Heart left ventricle (tissue), 16 donors: Measurements from ENCODE around the gene ARHGEF7. TPM values are rescaled to one million over a fixed set of nuclear protein-coding genes. Genes with fewer than 3 reads are reported as not detected.
"Not testable (repeated sequence)": the region's sequence is repeated elsewhere in the genome, so short reads cannot be mapped to it uniquely, and the experiment has no call there.

Source experiments
- ATAC-seq, 4 donors: fragments of 200-7000 bp; cut with Tn5 transposase; one replicate each; pipeline ENCODE4 v1.9.1; 2020 to 2022; ENCODE audit warnings: moderate library complexity in 4 of 4, mild to moderate bottlenecking in 3 of 4, moderate number of reproducible peaks in 1 of 4
- DNase-seq, 5 donors: peaks; one replicate each; pipeline ENCODE4 v3.0.0-alpha.2; 2020
- H3K27ac ChIP-seq, 12 donors: fragments of 200-600 bp; sonication (generic) in 4 of 12; one replicate each; pipeline versions ENCODE4 v1.5.0 to v1.8.0; 2016 to 2022; ENCODE audit warnings: mild to moderate bottlenecking in 2 of 12
- H3K27me3 ChIP-seq, 9 donors: fragments of 200-600 bp; sonication (generic) in 2 of 9; one replicate each; pipeline versions ENCODE4 v1.5.1 to v1.8.0; 2016 to 2022; ENCODE audit warnings: mild to moderate bottlenecking in 3 of 9
- H3K36me3 ChIP-seq, 9 donors: fragments of 200-600 bp; sonication (generic) in 2 of 9; one replicate each; pipeline versions ENCODE4 v1.5.0 to v1.8.0; 2018 to 2022; ENCODE audit warnings: mild to moderate bottlenecking in 2 of 9
- H3K4me1 ChIP-seq, 12 donors: fragments of 200-600 bp; sonication (generic) in 4 of 12; one replicate each; pipeline versions ENCODE4 v1.5.0 to v1.8.0; 2016 to 2022; ENCODE audit warnings: mild to moderate bottlenecking in 3 of 12
- H3K4me3 ChIP-seq, 12 donors: fragments of 200-600 bp; sonication (generic) in 4 of 12; one replicate each; pipeline versions ENCODE4 v1.5.0 to v1.8.0; 2017 to 2022; ENCODE audit warnings: mild to moderate bottlenecking in 9 of 12, moderate library complexity in 4 of 12
- H3K9me3 ChIP-seq, 12 donors: fragments of 200-600 bp; sonication (generic) in 4 of 12; one replicate each; pipeline versions ENCODE4 v1.5.0 to v1.8.0; 2016 to 2022; ENCODE audit warnings: mild to moderate bottlenecking in 1 of 12
- POLR2A ChIP-seq, 2 donors: fragments of 450-650 bp; IDR thresholded peaks; one replicate each; pipeline ENCODE4 v1.6.1; 2017; ENCODE audit warnings: antibody characterized with exemption in 2 of 2, mild to moderate bottlenecking in 2 of 2, moderate library complexity in 2 of 2
- WGBS, 4 donors: extraction: QIAGEN DNeasy Blood & Tissue Kit in 2 of 4; methylation state at CpG; one replicate each; pipeline versions ENCODE4 v1.1.5 to v1.1.7; 2013 to 2018; 5-methylcytosine and 5-hydroxymethylcytosine counted together
- intact Hi-C, 10 donors: fragments of 100-400 bp; cut with DNase I; formaldehyde crosslinking; loops; one replicate each; pipeline versions ENCODE4 v1.11.1 to v1.14.2; 2022
- polyA plus RNA-seq, 2 donors: library from polyadenylated mRNA; stranded (reverse); fragments of 200-250 nt; gene quantifications; one replicate each; pipeline ENCODE4 v1.2.3, GENCODE V29; 2013
- total RNA-seq, 9 donors: library from RNA; depleted of rRNA in 2 of 9; stranded (reverse); fragments of >200 nt in 2 of 9; fragmentation: NEBNext Ultra II Directional in 3 of 9; extraction: Animal tissue kit (Norgen Biotek cat#: 25700) in 3 of 9; gene quantifications; one replicate each; pipeline versions ENCODE4 v1.1.0 to v1.2.4, GENCODE V29; 2016 to 2023
- TF ChIP-seq, protein P1 (sequence below), 12 donors: fragments of 200-600 bp; sonication (generic) in 4 of 12; IDR thresholded peaks; one replicate each; pipeline versions ENCODE4 v1.5.0 to v1.8.0; 2018 to 2022; ENCODE audit warnings: antibody characterized with exemption in 12 of 12, mild to moderate bottlenecking in 5 of 12
- donor health status: ischemic (EF 13 %, LVEDD 7.1; RV severe dilation, severe dysfunction).
- donor health status: healthy with polysubstance abuse.
- donor health status: DM: no; HTN: yes; CAD: no.
- donor health status: DM: no; HTN: no; CAD: no.
- donor health status: ischemic (EF 25% LVEDD 6.9; RV normal size, moderate dysfunction).
- donor health status: ischemic (EF 25% LVEDD 5.7; RV mildly dilated, moderate dysfunction).
- donor health status: healthy.
- donor health status: DM: yes; HTN: yes; CAD: no.
- donor health status: ischemic (EF 35%, LVEDD 5.7; RV mildly dilated, moderate dysfunction).
- donor health status: nonischemic (EF 11% LVEDD 7.7; RV severe dilation, severe dysfunction).
- donor health status: DM: yes; HTN: yes; CAD: no.
- donor health status: PGD.
- donor health status: ischemic (EF 29% LVEDD 5.4; RV normal size, mild dysfunction).
- donor health status: nonischemic (EF 23%, LVEDD 6.1; RV moderate dilation, normal function).

Gene ARHGEF7
- total and polyA plus RNA-seq, 11 donors = 16.6 to 60.9 (median 37.5) TPM

DNA sequence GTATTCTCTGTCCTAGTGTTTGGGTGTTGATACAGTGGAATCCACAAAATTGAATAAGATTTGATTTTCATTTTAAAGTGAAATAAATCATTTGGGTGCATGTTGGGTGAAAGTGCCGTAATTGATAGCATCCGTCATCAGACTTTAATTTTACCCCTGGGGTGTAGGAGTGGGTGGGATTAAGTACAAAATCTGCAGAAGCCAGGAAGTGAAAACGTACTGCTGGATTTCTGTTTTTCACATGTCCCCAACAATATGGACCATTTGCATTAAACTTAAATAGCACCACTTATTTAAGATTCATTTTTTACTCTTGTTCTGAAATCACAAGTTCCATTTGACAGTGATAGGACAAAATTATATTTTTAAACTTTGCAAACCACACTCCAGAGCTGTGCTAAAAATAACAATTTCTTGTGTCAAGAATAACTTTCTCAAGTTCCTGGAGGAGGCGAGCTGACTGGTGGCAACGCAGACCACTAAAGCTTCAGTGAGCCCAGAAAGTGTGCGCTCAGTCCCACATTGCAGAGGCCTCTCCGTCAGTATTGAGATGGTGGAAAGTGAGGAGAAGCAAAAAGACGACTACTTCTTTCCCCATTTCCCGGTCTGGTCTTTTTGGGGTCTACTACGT is 71.3 kb downstream of the ARHGEF7 start:
- peak overlapping the region in 7 of 12 donors; percentile 20 to 74 (median 59) for H3K27ac ChIP-seq
- H3K9me3 ChIP-seq = no peaks in the 10 kb centered on the region
- no peak for DNase-seq
- WGBS, 4 donors = 63 to 73% (median 66%) methylated on average over 10 of the region's 10 CpGs
- peak in 1 of 4 donors; percentile 3 for ATAC-seq
- H3K27me3 ChIP-seq = no peaks in the 10 kb centered on the region
- TF ChIP-seq POLR2A (IDR thresholded peaks at IDR 0.05) = no peak
- TF ChIP-seq, protein P1, sequence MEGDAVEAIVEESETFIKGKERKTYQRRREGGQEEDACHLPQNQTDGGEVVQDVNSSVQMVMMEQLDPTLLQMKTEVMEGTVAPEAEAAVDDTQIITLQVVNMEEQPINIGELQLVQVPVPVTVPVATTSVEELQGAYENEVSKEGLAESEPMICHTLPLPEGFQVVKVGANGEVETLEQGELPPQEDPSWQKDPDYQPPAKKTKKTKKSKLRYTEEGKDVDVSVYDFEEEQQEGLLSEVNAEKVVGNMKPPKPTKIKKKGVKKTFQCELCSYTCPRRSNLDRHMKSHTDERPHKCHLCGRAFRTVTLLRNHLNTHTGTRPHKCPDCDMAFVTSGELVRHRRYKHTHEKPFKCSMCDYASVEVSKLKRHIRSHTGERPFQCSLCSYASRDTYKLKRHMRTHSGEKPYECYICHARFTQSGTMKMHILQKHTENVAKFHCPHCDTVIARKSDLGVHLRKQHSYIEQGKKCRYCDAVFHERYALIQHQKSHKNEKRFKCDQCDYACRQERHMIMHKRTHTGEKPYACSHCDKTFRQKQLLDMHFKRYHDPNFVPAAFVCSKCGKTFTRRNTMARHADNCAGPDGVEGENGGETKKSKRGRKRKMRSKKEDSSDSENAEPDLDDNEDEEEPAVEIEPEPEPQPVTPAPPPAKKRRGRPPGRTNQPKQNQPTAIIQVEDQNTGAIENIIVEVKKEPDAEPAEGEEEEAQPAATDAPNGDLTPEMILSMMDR (IDR thresholded peaks at IDR 0.05) = no peak
- H3K4me1 ChIP-seq = peaks cover 13 to 71% (median 54%) of the 10 kb centered on the region in 12 donors
- no peaks in the 10 kb centered on the region for H3K36me3 ChIP-seq
- intact Hi-C loops = loop anchor here in 1 of 10 donors (2.0 kb wide), 1 partner anchor 16 kb away; no protein-coding TSS in a partner anchor
- H3K4me3 ChIP-seq = peak overlapping the region in 4 of 12 donors; percentile 3 to 43 (median 16)

DNA sequence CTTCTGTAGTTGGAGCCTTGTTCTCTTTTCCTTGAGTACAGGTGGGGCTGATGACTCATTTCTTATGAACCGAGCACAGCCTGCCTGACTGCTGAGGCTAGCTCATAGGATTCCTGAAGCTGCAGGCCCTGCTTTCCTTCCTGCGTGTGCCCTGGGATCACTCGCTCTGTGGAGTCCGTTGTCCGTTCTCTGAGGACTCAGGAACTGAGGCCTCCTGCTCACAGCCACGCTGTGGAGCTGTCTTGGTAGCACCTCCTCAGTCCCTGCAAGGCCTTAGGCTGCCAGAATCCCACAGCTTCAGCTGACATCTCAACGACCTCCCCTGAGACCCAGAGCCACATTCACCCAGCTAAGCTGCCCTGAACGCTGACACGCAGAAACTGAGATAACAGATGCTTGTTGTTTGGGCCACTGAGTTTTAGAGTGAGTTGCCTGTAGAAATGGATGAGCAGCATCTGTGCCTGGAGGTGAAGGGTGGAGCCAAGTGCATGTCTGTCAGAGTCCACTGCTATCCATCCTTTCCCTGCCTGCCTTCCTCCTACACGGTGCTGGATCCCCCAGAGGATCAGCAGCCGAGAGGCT is 72.9 kb downstream of the ARHGEF7 start:
- DNase-seq (peak in 1 of 5 donors; percentile 47), ATAC-seq (peak; percentile 13 to 59 (median 46))
- no peak for TF ChIP-seq POLR2A (IDR thresholded peaks at IDR 0.05)
- TF ChIP-seq, protein P1 (IDR thresholded peaks at IDR 0.05) = no peak
- Histone ChIP-seq H3K27ac (peak overlapping the region in 11 of 12 donors; percentile 25 to 61 (median 48)), H3K4me3 (peak overlapping the region in 2 of 12 donors; percentile 11 to 43), H3K9me3 (no peaks in the 10 kb centered on the region), H3K36me3 (no peaks in the 10 kb centered on the region), H3K27me3 (no peaks in the 10 kb centered on the region), H3K4me1 (peaks cover 13 to 73% (median 55%) of the 10 kb centered on the region in 12 donors)
- intact Hi-C loops = loop anchor here in 1 of 10 donors (2.0 kb wide), 1 partner anchor 15 kb away; no protein-coding TSS in a partner anchor
- WGBS, 4 donors = 33 to 41% (median 37%) methylated on average over 11 of the region's 11 CpGs

DNA sequence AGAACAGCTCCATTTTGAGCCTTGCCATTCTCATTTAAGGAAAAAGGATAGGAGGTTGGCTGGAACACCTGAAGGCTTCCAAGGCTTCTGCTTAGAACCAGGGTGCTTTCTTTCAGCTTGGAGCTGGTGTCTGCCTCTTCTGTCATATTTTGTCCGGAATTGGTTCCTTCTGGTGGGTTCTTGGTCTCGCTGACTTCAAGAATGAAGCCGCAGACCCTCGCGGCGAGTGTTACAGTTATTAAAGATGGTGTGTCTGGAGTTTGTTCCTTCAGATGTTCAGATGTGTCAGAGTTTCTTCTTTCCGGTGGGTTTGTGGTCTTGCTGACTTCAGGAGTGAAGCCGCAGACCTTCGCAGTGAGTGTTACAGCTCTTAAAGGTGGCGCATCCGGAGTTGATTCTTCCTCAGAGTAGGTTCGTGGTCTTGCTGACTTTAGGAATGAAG is 74.0 kb downstream of the ARHGEF7 start:
- Histone ChIP-seq H3K27ac (peak overlapping the region in 4 of 12 donors; percentile 15 to 61 (median 42)), H3K4me3 (peak overlapping the region in 1 of 12 donors; percentile 1), H3K4me1 (peaks cover 13 to 72% (median 52%) of the 10 kb centered on the region in 12 donors)
- ATAC-seq, H3K9me3 ChIP-seq, intact Hi-C loops, H3K27me3 ChIP-seq, DNase-seq, H3K36me3 ChIP-seq: not testable (repeated sequence)
- 90 to 99% (median 93%) methylated on average over 12 of the region's 12 CpGs for WGBS, 4 donors

DNA sequence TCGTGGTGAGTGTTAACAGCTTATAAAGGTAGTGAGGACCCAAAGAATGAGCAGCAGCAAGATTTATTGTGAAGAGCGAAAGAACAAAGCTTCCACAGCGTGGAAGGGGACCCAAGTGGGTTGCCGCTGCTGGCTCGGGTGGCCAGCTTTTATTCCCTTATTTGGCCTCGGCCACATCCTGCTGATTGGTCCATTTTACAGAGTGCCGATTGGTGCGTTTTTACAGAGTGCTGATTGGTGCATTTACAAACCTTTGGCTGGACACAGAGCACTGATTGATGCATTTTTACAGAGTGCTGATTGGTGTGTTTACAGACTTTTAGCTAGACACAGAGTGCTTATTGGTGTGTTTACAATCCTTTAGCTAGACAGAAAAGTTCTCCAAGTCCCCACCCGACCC is 74.4 kb downstream of the ARHGEF7 start:
- H3K27me3 ChIP-seq, DNase-seq, ATAC-seq, H3K4me3 ChIP-seq, H3K36me3 ChIP-seq, intact Hi-C loops, H3K9me3 ChIP-seq: not testable (repeated sequence)
- 92 to 95% (median 94%) methylated on average over 9 of the region's 9 CpGs for WGBS, 4 donors
- Histone ChIP-seq H3K4me1 (peaks cover 13 to 71% (median 50%) of the 10 kb centered on the region in 12 donors), H3K27ac (peak overlapping the region in 1 of 12 donors; percentile 15)

DNA sequence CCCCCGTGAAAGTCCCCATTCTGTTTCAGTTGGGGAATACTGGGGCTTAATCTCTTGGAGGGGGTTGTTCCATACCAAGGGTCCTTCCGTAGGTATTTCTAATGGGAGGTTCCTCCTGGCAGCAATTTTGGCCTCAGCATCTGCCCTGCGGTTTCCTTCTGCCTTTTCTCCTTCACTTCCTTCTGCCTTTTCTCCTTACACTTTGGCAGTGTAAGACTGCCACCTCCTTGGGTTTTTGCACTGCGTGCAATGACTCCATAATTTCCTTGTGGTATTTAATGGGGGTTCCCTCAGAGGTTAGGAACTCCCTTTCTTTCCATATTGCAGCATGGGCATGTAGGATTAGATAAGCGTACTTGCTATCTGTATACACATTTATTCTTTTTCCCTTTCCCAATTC is 78.1 kb downstream of the ARHGEF7 start:
- H3K27ac ChIP-seq, ATAC-seq, H3K4me3 ChIP-seq, H3K9me3 ChIP-seq, H3K36me3 ChIP-seq, intact Hi-C loops, DNase-seq, H3K27me3 ChIP-seq: not testable (repeated sequence)
- WGBS, 4 donors = 82 to 93% (median 85%) methylated on average over 5 of the region's 5 CpGs
- H3K4me1 ChIP-seq = peaks cover 2 to 34% (median 16%) of the 10 kb centered on the region in 12 donors

DNA sequence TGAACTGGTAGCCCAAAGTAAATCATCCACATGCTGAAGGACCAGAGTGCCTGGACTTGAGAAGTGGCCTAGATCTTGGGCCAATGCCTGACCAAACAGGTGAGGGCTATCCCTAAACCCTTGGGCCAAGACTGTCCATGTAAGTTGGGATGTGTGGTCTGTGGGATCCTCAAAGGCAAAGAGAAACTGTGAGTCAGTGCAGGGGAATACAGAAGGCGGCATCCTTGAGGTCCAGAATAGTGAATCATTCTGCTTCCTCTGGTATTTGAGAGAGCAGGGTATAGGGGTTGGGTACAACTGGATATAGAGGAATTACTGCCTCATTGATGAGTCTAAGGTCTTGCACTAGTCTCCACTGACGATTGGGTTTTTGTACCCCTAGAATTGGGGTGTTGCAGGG is 79.5 kb downstream of the ARHGEF7 start:
- not testable (repeated sequence) for H3K27ac ChIP-seq

DNA sequence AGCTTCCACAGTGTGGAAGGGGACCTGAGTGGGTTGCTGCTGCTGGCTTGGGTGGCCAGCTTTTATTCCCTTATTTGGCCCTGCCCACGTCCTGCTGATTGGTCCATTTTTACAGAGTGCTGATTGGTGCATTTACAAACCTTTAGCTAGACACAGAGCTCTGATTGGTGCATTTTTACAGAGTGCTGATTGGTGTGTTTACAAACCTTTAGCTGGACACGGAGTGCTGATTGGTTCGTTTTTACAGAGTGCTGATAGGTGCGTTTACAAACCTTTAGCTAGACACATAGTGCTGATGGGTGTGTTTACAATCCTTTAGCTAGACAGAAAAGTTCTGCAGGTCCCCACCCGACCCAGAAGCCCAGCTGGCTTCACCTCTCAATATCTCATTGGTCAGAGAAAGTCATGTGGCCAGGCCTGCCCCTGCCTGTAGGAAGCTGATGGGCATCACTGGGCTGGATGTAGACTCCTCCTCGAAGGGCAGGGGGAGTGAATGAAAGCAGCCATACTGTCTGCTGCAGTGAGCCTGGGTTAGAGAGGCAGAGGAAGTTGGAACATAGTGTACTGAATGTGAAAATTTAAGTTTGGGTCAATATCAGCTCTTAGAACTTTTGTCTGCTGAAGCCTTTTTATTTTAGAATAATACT is 83.7 kb downstream of the ARHGEF7 start:
- not testable (repeated sequence) for ATAC-seq
- H3K4me1 ChIP-seq = peaks cover 11 to 46% (median 35%) of the 10 kb centered on the region in 12 donors

More for the DNA sequence above, 79.5 kb downstream of the ARHGEF7 start:
- ATAC-seq, H3K9me3 ChIP-seq, intact Hi-C loops, H3K36me3 ChIP-seq, H3K27me3 ChIP-seq, DNase-seq, H3K4me3 ChIP-seq: not testable (repeated sequence)
- WGBS, 4 donors = 88 to 100% (median 93%) methylated on average over 2 of the region's 2 CpGs
- H3K4me1 ChIP-seq = peaks cover 0 to 21% (median 4%) of the 10 kb centered on the region in 12 donors

More for the DNA sequence above, 83.7 kb downstream of the ARHGEF7 start:
- H3K27ac ChIP-seq, H3K9me3 ChIP-seq, H3K27me3 ChIP-seq, intact Hi-C loops, H3K4me3 ChIP-seq, H3K36me3 ChIP-seq, DNase-seq: not testable (repeated sequence)
- 92 to 96% (median 95%) methylated on average over 6 of the region's 6 CpGs for WGBS, 4 donors
